Activated CD8-positive, alpha-beta memory T cell treated with anti-CD3 and anti-CD28 coated beads for 1 hour (primary cell): Measurements from ENCODE around the gene KLHL2.
"Not testable (repeated sequence)": the region's sequence is repeated elsewhere in the genome, so short reads cannot be mapped to it uniquely, and the experiment has no call there.

Source experiments
- DNase-seq, 2 donors: peaks; one replicate each; pipeline ENCODE4 v3.0.0-alpha.2; 2020; ENCODE audit warnings: low read depth in 1 of 2; ENCODE audit errors: extremely low read depth in 1 of 2

The KLHL2 gene

GRCh38 chr4:165199722-165200121, 7.6 kb upstream of the KLHL2 start:
- no peak for DNase-seq

GRCh38 chr4:165201806-165202205, 5.6 kb upstream of the KLHL2 start:
- no peak for DNase-seq

GRCh38 chr4:165203541-165204461, 3.6 kb upstream of the KLHL2 start:
- no peak for DNase-seq

GRCh38 chr4:165204462-165204830, 2.9 kb upstream of the KLHL2 start:
- DNase-seq = no peak

- no peak for DNase-seq
Observed at GRCh38 chr4:165207016-165207430, 338 bp upstream of the KLHL2 start.

GRCh38 chr4:165208221-165208652, 876 bp downstream of the KLHL2 start:
- DNase-seq = no peak

GRCh38 chr4:165208741-165209388, 1.5 kb downstream of the KLHL2 start:
- no peak for DNase-seq

GRCh38 chr4:165209796-165210195, 2.4 kb downstream of the KLHL2 start:
- DNase-seq = no peak

- no peak for DNase-seq
Observed at GRCh38 chr4:165210566-165210965, 3.2 kb downstream of the KLHL2 start.

GRCh38 chr4:165212647-165213046, 5.3 kb downstream of the KLHL2 start:
- not testable (repeated sequence) for DNase-seq

- not testable (repeated sequence) for DNase-seq
Observed at GRCh38 chr4:165213404-165213803, 6.0 kb downstream of the KLHL2 start.

- not testable (repeated sequence) for DNase-seq
Observed at GRCh38 chr4:165213991-165214709, 6.8 kb downstream of the KLHL2 start.

GRCh38 chr4:165215034-165215751, 7.8 kb downstream of the KLHL2 start:
- DNase-seq = not testable (repeated sequence)

GRCh38 chr4:165215761-165216487, 8.6 kb downstream of the KLHL2 start:
- not testable (repeated sequence) for DNase-seq

GRCh38 chr4:165217325-165217724, 10.0 kb downstream of the KLHL2 start:
- DNase-seq = no peak

GRCh38 chr4:165221306-165221705, 13.9 kb downstream of the KLHL2 start:
- DNase-seq = not testable (repeated sequence)

- not testable (repeated sequence) for DNase-seq
Observed at GRCh38 chr4:165221993-165222650, 14.8 kb downstream of the KLHL2 start.

GRCh38 chr4:165222651-165222994, 15.3 kb downstream of the KLHL2 start:
- no peak for DNase-seq

GRCh38 chr4:165227401-165227800, 20.0 kb downstream of the KLHL2 start:
- not testable (repeated sequence) for DNase-seq
